Measurements from ENCODE around the gene RHCG. TPM values are rescaled to one million over a fixed set of nuclear protein-coding genes. Genes with fewer than 3 reads are reported as not detected.
"Not testable (repeated sequence)": the region's sequence is repeated elsewhere in the genome, so short reads cannot be mapped to it uniquely, and the experiment has no call there.

The RHCG gene
- polyA plus RNA-seq, 10 donors: 0.55 to 1.3 TPM; not detected in 8

DNA sequence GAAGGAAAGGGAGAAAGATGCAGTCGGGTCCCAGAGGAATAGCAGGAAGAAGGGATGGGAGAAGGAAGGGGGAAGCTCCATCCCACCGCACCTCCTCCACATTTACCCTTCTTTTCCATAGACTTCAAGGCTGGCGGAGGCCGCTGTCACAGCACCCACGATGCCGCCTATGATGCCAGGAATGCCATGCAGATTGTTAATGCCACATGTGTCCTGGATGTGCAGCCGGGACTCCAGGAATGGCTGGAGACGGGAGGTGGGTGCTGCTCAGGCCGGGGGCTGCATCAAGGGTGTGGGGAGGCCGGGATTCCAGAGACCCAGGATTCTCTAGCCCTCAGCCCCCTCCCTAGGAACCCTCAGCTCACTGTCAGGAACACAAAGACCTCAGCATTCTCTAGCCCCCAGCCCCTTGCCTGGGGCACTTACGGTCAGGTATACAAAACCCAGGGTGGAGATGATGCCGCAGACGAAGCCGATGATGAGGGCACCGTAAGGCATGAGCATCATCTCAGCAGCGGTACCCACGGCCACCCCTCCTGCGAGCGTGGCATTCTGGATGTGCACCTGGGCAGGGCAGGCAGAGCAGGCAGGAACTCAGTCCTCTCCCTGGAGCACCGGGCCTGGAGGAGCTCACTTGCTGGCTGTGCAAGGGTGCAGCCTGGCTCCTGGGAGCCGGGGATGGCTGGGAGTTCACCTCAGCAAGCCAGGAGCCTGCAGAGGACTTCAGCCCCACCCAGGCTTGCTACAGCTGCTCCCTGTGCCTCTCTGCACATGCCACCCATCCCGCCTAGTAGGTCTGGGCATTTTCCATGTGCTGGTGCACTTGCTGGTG lies 18.8 kb downstream of the RHCG start:
- no peak for DNase-seq

DNA sequence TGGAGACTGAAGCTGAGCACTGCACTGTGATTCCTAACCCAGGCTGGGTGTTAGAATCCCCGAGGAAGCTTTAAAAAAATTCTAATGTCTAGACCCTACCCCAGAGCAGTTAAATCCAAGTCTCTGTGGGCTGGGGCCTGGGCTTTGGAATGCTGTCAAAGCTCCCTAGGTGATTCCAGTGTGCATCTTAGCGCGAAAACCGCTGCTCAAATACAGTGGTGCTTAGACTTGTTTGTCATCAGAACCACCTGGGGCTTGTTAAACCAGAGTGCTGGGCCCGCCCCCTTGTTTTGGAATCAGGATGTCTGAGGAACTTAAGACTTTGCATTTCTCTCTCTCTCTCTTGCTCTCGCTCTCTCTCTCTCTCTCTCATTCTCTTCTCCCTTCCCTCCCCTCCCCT lies 20.7 kb downstream of the RHCG start:
- DNase-seq: no peak

DNA sequence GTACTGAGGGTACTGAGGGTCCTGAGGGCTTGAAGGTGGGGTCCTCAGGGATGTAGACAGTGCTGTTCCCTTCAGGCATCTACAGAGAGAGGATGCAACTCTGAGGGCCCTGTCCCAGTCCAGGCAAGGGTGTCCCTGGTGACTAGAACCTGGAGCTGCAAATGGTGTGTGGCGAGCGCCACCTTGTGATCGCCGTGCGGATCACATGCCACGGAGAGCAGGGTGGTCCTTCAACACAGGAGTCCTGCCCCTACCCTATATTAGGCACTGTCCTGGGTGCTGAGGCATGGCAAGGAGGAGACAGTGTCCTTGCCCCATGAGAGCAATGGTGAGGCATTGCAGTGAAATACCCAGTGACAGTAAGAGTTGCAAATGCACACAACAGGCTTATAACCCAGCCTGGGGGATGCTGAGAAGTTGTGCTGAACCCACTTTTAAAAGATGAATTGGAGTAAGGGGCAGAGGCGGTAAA lies 23.6 kb downstream of the RHCG start:
- peak; percentile 6 to 38 (median 9) for DNase-seq

DNA sequence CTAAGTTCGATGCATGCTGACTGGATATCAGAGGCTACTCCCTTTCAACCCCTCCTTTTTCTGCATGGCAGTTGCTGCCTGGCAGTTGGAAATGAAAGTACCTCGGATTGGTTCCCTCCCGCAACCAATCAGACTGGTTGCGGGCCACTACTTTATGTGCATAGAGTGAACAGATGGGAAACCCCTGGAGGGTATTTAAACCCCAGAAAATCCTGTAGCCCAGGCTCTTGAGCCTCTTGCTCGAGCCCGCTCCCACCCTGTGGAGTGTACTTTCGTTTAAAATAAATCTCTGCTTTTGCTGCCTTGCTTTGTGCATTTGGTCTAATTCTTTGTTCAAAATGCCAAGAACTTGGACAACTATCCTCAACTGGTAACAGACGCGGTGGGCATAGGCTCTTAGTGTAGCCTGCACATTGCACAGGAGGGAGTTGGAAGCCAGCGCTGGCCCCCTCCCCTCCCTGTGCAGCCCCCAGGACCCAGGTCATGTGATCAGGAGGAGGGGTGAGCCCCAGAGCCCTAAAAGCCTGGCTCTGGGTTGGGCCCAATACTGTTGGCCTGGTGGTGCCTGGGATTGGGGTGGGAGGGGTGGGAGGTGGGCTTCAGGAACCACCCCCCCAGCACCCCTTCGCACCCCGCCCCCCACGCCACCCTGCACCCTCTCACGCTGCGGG lies 26.8 kb downstream of the RHCG start:
- no peak for DNase-seq

DNA sequence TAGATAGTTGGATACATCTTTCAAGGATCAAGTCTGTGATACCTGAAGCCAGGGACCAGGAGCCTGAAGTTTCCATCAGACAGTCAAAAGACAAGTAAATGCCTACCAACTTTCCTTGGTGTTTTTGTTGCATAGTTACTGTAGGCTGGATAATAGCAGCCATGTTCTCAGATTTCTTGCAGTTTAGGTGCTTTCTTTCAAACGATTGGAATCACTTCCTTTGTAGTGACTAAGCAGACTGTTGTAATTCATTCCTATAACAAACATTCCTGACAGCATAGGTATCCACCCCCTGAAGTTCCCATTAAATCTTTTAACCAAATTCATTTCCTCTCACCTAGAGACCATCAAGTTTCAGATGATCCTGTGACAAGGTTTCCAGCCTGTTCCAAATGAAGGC lies 27.6 kb downstream of the RHCG start:
- DNase-seq: not testable (repeated sequence)

DNA sequence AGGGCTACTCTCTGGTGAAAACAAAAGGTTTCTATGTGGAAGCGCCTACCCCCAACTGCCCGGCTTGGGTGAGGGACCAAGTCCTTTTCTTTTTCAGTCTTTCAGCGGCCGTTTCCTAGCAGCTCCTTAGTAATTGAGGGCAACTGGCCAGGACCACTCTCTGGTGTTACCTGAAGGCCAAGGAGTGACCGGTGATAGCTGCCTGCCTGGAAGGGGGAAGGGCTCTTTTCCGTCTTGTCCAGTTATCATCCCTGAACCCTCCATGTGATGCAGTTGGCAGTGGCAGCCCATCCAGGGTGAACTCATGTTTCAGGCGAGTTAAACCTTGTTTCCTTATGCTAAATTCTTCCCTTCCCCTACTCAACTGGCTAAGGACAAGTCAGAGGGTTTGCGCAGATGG lies 33.3 kb downstream of the RHCG start:
- no peak for DNase-seq

DNA sequence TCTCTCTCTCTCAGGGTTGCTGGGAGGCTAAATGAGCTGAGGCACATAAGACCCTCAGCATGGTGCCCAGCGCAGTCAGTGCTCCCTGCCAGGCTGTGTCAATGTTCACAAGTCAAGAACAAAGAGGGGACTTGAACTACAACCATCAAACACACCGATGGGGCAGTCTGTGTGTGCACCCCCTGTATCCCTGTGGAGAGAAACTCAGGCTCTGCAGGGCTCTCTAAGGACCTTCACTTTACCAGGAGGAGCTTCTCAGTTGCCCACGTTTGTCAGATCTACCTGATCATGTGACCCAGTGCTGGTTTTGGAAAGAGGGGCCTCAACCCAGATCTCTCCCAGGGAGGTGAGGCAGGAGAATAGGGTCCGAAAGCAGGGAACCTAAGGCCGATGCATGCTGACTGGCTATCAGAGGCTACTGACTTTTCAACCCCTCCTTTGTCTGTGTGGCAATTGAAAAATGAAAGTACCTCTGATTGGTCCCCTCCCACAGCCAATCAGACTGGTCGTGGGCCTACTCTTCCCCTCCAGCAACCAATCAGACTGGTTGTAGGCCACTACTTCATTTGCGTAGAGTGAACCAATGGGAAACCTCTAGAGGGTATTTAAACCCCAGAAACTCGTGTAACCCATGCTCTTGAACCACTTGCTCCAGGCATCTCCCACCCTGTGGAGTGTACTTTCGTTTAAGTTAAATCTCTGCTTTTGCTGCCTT lies 34.0 kb downstream of the RHCG start:
- DNase-seq: no peak

DNA sequence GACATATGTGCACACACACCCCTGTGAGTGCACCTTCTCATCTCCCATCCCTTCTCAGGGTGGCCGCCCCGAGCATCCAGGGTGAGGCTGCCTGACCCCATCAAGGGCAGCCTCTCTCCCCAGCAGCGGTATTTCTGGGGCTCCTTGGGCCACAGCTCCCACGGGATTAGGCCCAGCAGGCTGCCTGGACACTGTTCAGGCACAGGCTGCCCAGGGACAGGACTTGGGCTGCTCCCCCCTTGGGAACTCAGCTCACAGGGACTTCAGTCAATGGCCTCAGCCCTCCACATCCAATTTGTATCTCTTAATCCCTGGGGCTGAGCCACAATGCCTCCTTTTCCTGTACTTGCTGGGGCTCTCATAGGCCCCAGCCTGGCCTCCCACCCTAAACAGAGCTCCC lies 35.0 kb downstream of the RHCG start:
- DNase-seq: no peak

DNA sequence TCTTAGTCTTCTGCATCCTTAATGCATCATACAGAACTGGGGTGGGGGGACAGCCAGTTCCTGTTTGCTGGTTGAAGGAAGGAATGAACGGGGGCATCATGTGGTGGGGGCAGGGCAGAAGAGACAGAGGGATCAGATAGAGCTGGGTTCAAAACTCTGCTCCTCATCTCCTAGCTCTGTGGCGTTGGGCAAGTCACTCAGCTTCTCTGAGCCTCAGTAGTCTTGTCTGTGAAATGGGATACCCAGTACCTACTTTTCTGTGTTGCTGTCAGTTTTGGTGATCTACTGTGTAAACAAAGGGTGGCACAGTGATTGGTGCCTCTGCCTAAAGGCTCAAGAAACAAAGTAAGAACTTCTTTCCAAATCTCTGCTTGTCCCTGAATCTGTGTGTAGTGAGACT lies 36.3 kb downstream of the RHCG start:
- no peak for DNase-seq

DNA sequence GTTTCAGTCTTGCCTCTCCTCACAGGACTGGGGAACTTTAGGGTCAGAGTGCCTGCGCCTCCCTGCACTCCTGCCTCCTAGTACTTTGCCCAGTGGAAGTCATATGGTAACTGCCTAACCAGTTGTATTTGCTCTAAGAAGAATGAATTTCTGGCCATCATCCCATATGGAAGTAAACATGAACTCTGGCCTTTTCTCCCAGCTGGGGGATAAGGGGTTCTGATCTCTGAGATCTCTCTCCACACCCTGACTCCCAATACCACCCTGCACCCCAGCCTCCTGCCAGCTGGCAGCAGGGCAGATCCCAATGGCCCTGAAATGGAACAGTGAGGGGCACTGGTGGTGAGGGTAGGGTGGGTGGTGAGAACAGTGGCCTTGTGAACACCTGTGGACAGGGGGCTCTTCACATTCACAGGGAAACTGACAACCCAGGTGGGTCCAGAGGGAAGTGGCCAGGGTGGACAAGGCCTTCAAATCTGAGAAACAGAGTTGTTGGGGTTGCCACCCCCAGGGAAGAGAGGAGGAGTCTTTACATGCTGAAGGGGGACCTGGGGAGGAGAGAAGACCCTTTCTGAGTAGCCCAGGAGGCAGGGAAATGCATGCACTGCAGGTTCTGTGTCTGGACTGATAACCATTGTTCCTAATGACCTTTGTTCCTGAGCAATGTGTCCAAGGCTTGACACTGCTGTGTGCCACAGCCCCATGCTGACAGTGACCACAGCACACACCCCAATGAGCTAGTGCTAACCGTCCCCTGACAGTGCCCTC lies 36.9 kb downstream of the RHCG start:
- no peak for DNase-seq

DNA sequence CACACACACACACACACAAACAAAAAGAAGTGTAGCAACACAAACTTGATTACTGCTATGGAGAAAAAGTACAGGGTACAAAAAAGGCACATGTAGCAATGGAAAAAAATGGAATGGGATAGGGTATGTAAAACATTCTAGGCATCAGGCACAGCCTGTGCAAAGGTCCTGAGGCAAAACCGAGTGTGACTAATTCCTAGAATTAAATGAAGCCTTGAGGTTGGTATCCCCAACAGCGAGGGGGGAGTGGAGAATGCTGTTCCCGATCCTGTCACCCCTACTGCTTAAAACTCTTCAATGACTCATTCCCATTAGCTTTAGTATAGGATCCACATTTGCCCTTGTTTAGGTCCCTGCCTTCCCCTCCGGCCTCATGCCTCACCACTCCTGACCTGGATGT lies 37.9 kb downstream of the RHCG start:
- DNase-seq: no peak

DNA sequence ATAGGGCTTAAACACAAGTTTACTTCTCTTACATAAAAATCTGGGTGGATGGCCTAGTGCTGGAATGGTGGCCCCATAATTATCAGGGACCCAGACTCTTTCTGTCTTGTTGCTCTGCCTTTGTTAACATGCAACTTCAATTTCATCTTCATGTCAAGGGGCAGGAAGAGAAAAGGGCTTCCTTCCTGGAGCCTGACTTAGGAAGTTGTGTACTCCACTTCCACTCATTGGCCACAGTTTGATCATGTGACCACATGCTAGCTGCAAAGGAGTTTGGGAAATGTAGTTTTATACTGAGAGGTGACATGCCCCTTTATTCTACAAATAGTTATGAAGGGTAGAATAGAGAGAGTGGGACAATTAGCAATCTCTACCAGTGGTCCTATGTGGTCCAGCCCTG lies 39.3 kb downstream of the RHCG start:
- no peak for DNase-seq

DNA sequence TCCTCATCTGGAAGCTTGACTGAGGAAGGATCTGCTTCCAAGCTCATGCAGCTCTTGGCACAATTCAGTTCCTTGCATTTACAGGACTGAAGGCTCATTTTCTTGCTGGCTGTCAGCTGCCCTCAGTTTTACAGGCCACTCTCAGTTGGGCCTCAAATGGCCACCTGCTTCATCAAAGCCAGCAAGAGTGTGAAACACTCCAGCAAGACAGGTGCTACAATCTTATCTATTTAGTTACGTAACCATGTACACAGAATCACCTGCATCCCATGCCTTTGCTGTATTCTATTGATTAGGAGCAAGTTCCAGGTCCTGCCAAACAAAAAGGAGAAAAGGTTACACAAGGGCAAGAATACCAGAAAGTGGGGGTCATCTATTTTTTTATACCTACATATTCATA lies 40.8 kb downstream of the RHCG start:
- no peak for DNase-seq

DNA sequence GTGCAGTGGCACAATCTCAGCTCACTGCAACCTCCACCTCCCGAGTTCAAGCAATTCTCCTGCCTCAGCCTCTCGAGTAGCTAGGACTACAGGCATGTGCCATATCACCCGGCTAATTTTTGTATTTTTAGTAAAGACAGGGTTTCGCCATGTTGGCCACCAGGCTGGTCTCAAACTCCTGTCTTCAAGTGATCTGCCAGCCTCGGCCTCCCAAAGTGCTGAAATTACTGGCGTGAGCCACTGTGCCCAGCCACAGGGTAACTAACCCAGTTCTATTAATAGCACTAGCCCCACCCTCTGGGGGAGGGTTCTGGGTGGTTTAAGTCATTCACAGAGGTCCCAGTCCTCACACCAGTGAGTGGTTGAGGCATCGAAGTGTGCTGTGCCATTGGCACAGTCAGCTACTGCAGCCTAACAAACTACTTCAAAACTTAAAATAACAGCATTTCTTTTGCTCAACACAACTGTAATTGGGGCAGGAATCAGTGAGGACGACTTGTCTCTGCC lies 44.0 kb downstream of the RHCG start:
- no peak for DNase-seq

DNA sequence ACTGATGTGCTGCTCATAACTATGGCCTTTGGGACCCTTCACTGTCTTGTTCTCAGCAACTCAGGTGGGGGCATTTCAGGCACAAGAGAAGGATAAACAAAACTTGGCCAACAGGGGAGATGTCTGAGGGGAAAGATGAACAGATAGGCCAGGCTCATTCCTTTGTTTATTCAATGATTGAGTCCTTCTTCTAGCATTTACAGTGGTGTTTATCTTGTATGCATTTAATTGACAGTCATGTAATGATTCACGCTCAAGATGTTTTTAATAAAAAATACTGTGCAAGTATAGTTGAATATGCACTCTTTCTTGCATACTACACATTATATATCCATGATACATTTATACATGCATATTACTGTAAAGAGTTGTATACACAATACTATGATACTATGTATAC lies 44.5 kb downstream of the RHCG start:
- no peak for DNase-seq

DNA sequence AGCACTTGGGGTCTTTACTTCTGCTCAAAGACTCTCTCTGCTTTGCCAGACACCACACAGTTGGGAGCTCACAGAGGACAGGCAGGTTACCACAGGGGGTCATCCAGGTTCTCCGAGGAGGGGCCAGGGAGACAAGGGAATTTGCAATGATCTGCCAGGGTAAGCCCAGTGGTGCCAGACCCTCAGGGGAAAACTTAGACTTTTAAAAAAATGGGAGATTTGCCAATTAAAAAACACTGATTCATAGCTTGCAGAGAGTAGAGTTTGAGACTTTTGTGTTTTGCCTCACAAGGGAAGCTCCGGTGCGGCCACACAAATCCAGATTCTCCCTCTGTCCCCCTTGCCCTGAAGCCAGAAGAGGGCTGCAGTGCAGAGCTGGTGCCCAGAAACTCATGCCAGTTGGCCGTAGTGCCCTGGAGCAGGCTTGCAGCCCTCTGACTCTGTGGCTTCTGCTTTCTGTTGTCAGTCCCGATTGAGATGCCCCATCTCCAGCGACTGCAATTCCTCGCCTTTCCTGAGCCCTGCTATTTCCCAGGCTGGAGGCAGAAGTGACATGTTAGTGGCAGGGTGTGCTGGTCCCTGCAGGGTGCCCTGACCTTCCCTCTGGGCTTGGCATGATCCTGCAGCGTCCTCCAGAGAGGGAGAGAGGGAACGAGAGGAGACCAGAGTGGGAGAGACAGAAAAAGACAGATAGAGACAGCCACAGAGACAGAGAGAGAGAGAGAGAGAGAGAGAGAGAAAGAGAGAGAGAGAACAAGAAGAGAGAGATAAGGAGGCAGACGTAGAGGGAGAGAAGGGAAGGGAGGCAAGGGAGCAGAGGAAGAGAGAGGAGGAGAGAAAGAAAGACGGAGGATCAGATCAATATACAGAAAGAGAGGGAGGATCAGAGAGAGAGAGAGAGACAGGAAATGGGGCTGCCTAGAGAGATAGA lies 46.0 kb downstream of the RHCG start:
- no peak for DNase-seq

DNA sequence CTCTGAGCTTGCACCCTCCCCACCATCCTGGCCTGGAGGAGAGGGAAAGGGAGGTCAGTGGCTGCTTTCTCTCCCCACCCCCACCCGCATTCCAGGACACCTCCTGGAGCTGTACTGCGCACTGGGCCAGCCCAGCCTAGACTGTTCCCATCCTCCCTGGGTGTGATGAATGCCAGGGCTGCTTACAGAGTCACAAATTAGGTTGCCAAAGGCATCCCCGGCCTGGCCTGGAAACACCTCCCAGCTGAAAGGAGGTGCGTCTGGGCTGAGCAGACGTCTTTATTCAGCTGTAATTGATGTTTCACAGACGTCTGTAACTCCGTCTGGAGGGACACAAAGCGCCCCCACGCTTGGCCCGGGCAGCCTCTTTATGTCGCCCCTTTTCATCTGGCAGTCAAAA lies 47.6 kb downstream of the RHCG start:
- DNase-seq: no peak

DNA sequence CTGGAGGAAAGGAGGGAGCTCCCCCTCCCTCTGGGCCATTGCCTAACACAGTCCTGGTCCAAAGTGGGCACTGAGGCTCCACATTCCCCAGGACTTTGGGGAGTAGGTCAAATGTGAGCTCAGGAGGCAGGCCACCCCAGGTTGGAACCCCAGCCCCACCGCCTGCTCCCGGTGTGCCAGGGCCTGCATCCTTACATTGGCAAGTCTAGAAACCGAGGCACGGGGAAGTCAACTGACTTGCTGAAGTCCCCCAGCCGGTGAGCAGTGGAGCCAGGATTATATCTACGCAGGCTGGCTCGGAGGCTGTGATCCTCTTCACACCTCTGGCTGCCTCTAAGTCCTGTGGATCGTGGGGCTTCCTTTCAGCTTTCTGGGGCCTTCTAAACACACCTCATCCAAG lies 48.7 kb downstream of the RHCG start:
- no peak for DNase-seq

DNA sequence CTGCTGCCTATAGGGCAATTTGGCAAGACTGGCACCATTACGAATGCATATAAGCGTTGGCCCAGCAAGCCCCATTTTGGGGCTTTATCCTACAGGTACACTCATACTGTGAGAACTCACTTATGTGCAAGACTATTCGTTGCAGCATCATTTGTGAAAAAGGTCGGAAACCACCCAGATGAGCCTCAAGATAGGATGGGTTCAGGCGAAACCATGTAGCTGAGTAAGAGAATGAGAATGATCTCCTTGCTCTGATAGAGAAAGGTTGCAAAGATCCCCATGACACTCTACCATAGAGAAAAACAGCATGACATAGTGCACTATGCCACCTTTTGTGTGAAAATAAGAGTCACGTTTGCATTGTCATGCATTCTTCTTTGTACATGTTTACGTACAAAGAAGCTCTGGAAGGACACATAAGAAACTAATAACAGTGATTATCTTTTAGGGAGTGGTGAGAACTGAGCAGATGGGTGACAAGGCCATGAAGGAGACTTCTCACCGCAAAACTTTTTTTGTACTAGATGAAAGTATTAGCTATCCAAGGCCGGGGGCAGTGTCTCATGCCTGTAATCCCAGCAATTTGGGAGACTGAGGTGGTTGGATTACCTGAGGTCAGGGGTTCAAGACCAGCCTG lies 50.0 kb downstream of the RHCG start:
- DNase-seq: no peak

DNA sequence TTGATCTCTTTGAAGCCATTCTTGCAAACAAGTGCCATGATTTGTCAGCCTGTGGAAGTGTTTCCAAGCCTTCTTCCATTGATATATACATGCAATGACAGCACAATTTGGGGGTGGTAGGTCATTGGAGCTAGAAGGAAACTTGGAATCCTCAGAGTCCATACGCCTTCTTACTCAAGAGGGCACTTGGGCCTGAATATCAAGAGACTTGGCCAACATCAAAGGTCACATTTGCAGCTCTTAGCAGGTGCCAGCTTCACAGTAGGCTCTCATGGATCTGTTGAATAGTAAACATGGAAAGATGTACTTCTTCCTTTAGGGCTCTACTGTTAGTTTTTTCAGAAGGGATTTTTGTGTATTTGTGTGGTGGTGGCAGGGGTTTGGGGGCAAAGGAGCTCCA lies 50.9 kb downstream of the RHCG start:
- no peak for DNase-seq
